Chondrocyte (in vitro differentiated cells): ENCODE results near the gene PTBP2. TPM values are rescaled to one million over a fixed set of nuclear protein-coding genes. Genes with fewer than 3 reads are reported as not detected.

ENCODE experiments used
- DNase-seq: peaks from one replicate; pipeline ENCODE4 v3.0.0; 2021; ENCODE audit warnings: mixed read lengths, low spot score
- H3K27ac Mint-ChIP-seq: one replicate; pipeline ENCODE4 v1.8.0; 2021; ENCODE audit warnings: mild to moderate bottlenecking, moderate library complexity, mixed read lengths; ENCODE audit not compliant: unreplicated experiment
- H3K27me3 Mint-ChIP-seq: 2 replicates; pipeline ENCODE4 v1.8.0; 2021; ENCODE audit warnings: low read depth, mixed read lengths
- H3K36me3 Mint-ChIP-seq: 2 replicates; pipeline ENCODE4 v1.8.0; 2021; ENCODE audit warnings: low read depth, mixed read lengths
- H3K4me1 Mint-ChIP-seq: 2 replicates; pipeline ENCODE4 v1.8.0; 2021; ENCODE audit warnings: low read depth, mild to moderate bottlenecking, mixed read lengths
- H3K4me3 Mint-ChIP-seq: one replicate; pipeline ENCODE4 v1.8.0; 2021; ENCODE audit warnings: mild to moderate bottlenecking, moderate library complexity, mixed read lengths; ENCODE audit not compliant: unreplicated experiment
- H3K9me3 Mint-ChIP-seq: 2 replicates; pipeline ENCODE4 v1.8.0; 2021; ENCODE audit warnings: low read depth, mixed read lengths
- total RNA-seq: library from RNA; stranded (reverse); gene quantifications from 3 replicates; pipeline ENCODE4 v1.2.1, GENCODE V29; 2021
- TF ChIP-seq, protein P1 (sequence below): fragments of 200-600 bp; sonication (generic); IDR thresholded peaks from 2 replicates; pipeline ENCODE4 v1.5.0; 2021; ENCODE audit warnings: antibody characterized with exemption, mild to moderate bottlenecking, moderate library complexity

Gene PTBP2
- total RNA-seq, 1 donor from 2014 or later, result 13.2 TPM

DNA sequence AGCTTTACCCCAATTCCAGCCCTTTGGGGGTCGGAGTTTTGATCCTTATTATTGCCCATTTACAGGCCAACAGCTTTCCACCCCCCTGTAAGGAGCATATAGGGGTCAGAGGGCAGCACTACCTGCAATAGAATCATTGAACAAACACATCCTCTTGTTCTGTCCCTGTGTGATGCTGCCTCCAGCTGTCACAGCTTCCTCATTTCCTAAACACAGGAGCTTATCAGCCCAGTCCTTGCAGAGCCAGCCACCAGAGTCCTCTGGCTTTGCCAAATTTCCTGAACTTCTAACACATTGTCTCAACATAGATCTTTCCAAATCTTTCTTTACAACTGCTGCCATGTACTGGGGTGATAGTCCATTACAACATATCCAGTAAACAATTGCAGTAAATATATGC is 32.8 kb upstream of the PTBP2 start:
- TF ChIP-seq, protein P1, sequence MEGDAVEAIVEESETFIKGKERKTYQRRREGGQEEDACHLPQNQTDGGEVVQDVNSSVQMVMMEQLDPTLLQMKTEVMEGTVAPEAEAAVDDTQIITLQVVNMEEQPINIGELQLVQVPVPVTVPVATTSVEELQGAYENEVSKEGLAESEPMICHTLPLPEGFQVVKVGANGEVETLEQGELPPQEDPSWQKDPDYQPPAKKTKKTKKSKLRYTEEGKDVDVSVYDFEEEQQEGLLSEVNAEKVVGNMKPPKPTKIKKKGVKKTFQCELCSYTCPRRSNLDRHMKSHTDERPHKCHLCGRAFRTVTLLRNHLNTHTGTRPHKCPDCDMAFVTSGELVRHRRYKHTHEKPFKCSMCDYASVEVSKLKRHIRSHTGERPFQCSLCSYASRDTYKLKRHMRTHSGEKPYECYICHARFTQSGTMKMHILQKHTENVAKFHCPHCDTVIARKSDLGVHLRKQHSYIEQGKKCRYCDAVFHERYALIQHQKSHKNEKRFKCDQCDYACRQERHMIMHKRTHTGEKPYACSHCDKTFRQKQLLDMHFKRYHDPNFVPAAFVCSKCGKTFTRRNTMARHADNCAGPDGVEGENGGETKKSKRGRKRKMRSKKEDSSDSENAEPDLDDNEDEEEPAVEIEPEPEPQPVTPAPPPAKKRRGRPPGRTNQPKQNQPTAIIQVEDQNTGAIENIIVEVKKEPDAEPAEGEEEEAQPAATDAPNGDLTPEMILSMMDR, result no peak
- DNase-seq, result no peak
- peaks cover 8% of the 10 kb centered on the region for H3K27me3 Mint-ChIP-seq
- H3K4me1 Mint-ChIP-seq, result no peaks in the 10 kb centered on the region
- no peak overlapping the region for H3K4me3 Mint-ChIP-seq
- peaks cover 13% of the 10 kb centered on the region for H3K9me3 Mint-ChIP-seq
- no peaks in the 10 kb centered on the region for H3K36me3 Mint-ChIP-seq
- no peak overlapping the region for H3K27ac Mint-ChIP-seq

DNA sequence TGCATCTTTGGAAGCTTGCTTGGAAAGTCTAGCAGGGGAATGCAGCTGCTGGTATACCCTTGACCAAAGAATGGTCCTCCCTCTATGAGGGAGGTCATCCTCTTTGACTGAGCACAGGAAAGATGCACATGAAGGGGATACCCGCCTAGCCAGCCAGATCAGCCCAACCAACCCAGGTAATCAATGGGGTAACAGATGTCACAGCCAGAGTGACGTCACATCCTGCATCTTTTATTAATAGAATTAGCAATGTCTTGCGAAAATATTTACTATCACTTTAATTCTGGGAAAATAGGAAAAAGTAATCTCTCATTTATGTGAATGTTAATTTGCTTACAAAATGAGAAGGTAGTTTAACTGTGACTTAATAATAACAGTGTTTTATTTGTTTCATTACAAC is 25.6 kb upstream of the PTBP2 start:
- H3K4me1 Mint-ChIP-seq, result no peaks in the 10 kb centered on the region
- no peaks in the 10 kb centered on the region for H3K27me3 Mint-ChIP-seq
- TF ChIP-seq, protein P1, result no peak
- H3K9me3 Mint-ChIP-seq, result peaks cover 20% of the 10 kb centered on the region
- H3K4me3 Mint-ChIP-seq, result no peak overlapping the region
- no peaks in the 10 kb centered on the region for H3K36me3 Mint-ChIP-seq
- H3K27ac Mint-ChIP-seq, result no peak overlapping the region
- DNase-seq, result no peak

DNA sequence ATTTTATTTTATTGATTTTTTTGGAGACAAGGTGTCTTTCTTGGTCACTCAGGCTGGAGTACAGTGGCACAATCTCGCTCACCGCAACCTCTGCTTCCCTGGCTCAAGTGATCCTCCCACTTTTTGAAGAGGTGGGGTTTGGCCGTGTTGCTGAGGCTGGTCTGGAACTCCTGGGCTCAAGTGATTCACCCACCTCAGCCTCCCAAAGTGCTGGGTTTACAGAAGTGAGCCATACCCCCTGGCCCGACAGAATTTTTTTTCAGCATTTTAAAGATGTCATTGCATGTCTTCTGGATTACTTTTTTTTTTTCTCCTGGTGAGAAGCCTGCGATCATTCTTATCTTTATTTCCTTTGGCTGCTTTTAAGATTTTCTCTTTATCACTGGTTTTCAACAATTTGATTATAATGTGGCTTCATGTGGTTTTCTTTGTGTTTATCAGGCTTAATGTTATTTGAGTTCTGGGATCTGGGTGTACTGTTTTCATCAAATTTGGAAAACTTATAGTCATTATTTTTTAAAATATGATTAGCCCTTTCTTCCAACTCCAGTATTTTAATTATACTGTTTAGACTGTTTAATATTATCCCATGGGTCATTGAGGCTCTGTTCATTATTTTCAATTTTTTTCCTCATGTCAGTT is 23.1 kb upstream of the PTBP2 start:
- Mint-ChIP-seq H3K4me3 (no peak overlapping the region), H3K9me3 (peaks cover 9% of the 10 kb centered on the region), H3K4me1 (no peaks in the 10 kb centered on the region), H3K36me3 (no peaks in the 10 kb centered on the region), H3K27ac (no peak overlapping the region), H3K27me3 (no peaks in the 10 kb centered on the region)
- TF ChIP-seq, protein P1, result no peak
- DNase-seq, result no peak

DNA sequence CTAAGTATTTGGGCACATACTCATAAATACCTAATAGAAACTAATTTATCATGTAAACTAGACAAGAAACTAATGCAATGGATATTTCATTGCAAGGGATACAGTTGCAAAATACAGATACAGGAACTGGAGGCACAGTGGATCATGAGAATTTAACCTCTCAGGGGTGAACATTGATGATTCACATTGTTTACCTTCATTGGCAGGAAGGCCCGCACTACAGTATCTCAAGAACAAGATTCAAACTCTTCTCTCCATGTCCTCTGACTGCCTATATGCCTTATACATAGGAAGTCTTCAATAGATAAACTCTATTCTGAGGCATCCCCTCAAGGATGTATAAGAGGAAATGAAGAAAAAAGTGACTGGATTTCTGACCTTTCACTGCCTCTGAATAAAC is 18.4 kb upstream of the PTBP2 start:
- DNase-seq, result no peak
- no peak overlapping the region for H3K4me3 Mint-ChIP-seq
- no peak overlapping the region for H3K27ac Mint-ChIP-seq
- TF ChIP-seq, protein P1, result no peak
- no peaks in the 10 kb centered on the region for H3K27me3 Mint-ChIP-seq
- no peaks in the 10 kb centered on the region for H3K36me3 Mint-ChIP-seq
- no peaks in the 10 kb centered on the region for H3K4me1 Mint-ChIP-seq
- peaks cover 7% of the 10 kb centered on the region for H3K9me3 Mint-ChIP-seq

DNA sequence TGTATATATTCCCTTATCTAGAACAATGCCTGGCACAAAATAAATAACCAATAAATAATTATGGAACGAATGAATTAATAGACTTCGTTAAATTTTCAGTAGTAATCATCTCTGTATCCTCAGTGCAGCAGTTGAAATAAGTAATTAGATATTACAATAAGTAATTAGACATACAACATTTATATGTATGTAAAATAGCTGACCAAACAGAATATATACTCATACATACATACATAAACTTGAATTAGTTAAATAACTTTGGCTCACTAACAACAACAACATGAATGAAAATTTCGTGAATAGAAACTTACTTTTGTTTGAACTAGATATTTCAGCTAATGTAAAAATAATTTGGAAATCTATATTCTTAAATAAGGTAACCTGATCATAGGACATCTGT is 14.6 kb upstream of the PTBP2 start:
- Mint-ChIP-seq H3K9me3 (no peaks in the 10 kb centered on the region), H3K4me3 (no peak overlapping the region), H3K36me3 (no peaks in the 10 kb centered on the region)

More for the DNA sequence above, 14.6 kb upstream of the PTBP2 start:
- DNase-seq, result no peak
- Mint-ChIP-seq H3K27me3 (no peaks in the 10 kb centered on the region), H3K27ac (no peak overlapping the region), H3K4me1 (no peaks in the 10 kb centered on the region)
- TF ChIP-seq, protein P1, result no peak
